HEK293 (cell line): ENCODE results near the gene GTF2A1L.
A peak's percentile ranks its signal among the peaks of the same experiment; 100 is the strongest.

ENCODE experiments used
- CTCF ChIA-PET: fragments of 350-600 bp; formaldehyde crosslinking; extraction: SDS; loops from one replicate; lab custom pipeline; 2021; ENCODE audit warnings: antibody characterized with exemption; lab: Yijun Ruan, JAX
- POLR2A ChIA-PET: fragments of 300-600 bp; formaldehyde crosslinking; extraction: SDS; loops from one replicate; lab custom pipeline; 2020; ENCODE audit warnings: antibody characterized with exemption, inconsistent platforms; lab: Yijun Ruan, JAX
- H3K27ac ChIP-seq: fragments of 200-500 bp; sonication (Bioruptor generic); 2 replicates; pipeline ENCODE4 v1.5.1; 2014; ENCODE audit warnings: low read depth, low read length, control low read depth, inconsistent platforms; ENCODE audit errors: extremely low read depth
- H3K36me3 ChIP-seq, 2 experiments: fragments of 200-500 bp in 1 of 2; sonication (Bioruptor generic) in 1 of 2; 1 replicate in 1 of 2; 2 replicates in 1 of 2; pipeline ENCODE4 v1.5.1; 2014 to 2017; ENCODE audit warnings: inconsistent platforms in 2 of 2, low read length in 2 of 2; ENCODE audit not compliant: control insufficient read depth in 2 of 2, insufficient read depth in 1 of 2
- H3K4me1 ChIP-seq: fragments of 200-500 bp; sonication (Bioruptor generic); 2 replicates; pipeline ENCODE4 v1.5.1; 2014; ENCODE audit warnings: mild to moderate bottlenecking, low read length, inconsistent platforms; ENCODE audit not compliant: control insufficient read depth, insufficient read depth
- H3K4me3 ChIP-seq: 2 replicates; pipeline ENCODE4 v1.5.1; 2011; ENCODE audit warnings: low read depth, mild to moderate bottlenecking, control low read depth, low read length, moderate library complexity
- H3K9me3 ChIP-seq: fragments of 200-500 bp; sonication (Bioruptor generic); 2 replicates; pipeline ENCODE4 v1.5.1; 2014; ENCODE audit warnings: low read depth, low read length, inconsistent platforms; ENCODE audit not compliant: control insufficient read depth, insufficient read depth
- BCL11A ChIP-seq: fragments of 450-650 bp; formaldehyde crosslinking; IDR thresholded peaks from 2 replicates; pipeline ENCODE4 v1.5.1; 2016; ENCODE audit warnings: low read depth, missing biosample characterization, missing genetic modification characterization
- FEZF1 ChIP-seq: fragments of 450-650 bp; formaldehyde crosslinking; IDR thresholded peaks from 2 replicates; pipeline ENCODE4 v1.5.1; 2016; ENCODE audit warnings: missing biosample characterization, missing genetic modification characterization
- HOXD13 ChIP-seq: sonication (generic); formaldehyde crosslinking; IDR thresholded peaks from 2 replicates; pipeline ENCODE4 v1.8.0; 2022; ENCODE audit warnings: missing genetic modification reagents, borderline replicate concordance
- KLF7 ChIP-seq: fragments of 450-650 bp; formaldehyde crosslinking; IDR thresholded peaks from 2 replicates; pipeline ENCODE4 v1.5.1; 2016; ENCODE audit warnings: missing biosample characterization, missing genetic modification characterization, borderline replicate concordance
- PRDM6 ChIP-seq: fragments of 450-650 bp; formaldehyde crosslinking; IDR thresholded peaks from 2 replicates; pipeline ENCODE4 v1.5.1; 2017; ENCODE audit warnings: missing biosample characterization, missing genetic modification characterization
- SP7 ChIP-seq: fragments of 450-650 bp; formaldehyde crosslinking; IDR thresholded peaks from 2 replicates; pipeline ENCODE4 v1.5.1; 2016; ENCODE audit warnings: missing biosample characterization, missing genetic modification characterization
- ZFP69B ChIP-seq: fragments of 450-650 bp; formaldehyde crosslinking; IDR thresholded peaks from 2 replicates; pipeline ENCODE4 v1.5.1; 2016; ENCODE audit warnings: missing biosample characterization, missing genetic modification characterization
- ZNF155 ChIP-seq: fragments of 450-650 bp; formaldehyde crosslinking; IDR thresholded peaks from 2 replicates; pipeline ENCODE4 v1.5.1; 2016; ENCODE audit warnings: missing biosample characterization, missing genetic modification characterization
- ZNF214 ChIP-seq: fragments of 450-650 bp; formaldehyde crosslinking; IDR thresholded peaks from 2 replicates; pipeline ENCODE4 v1.5.1; 2017; ENCODE audit warnings: missing biosample characterization, mild to moderate bottlenecking, missing genetic modification characterization, borderline replicate concordance
- ZNF280D ChIP-seq: fragments of 450-650 bp; formaldehyde crosslinking; IDR thresholded peaks from 2 replicates; pipeline ENCODE4 v1.5.1; 2016; ENCODE audit warnings: missing biosample characterization, missing genetic modification characterization
- ZNF510 ChIP-seq: fragments of 450-650 bp; formaldehyde crosslinking; IDR thresholded peaks from 2 replicates; pipeline ENCODE4 v1.5.1; 2018; ENCODE audit warnings: mild to moderate bottlenecking, missing genetic modification characterization, missing biosample characterization; ENCODE audit not compliant: insufficient replicate concordance
- ZNF544 ChIP-seq: fragments of 450-650 bp; formaldehyde crosslinking; IDR thresholded peaks from 2 replicates; pipeline ENCODE4 v1.5.0; 2017; ENCODE audit warnings: missing biosample characterization, missing genetic modification characterization
- ZNF571 ChIP-seq: fragments of 450-650 bp; formaldehyde crosslinking; IDR thresholded peaks from 2 replicates; pipeline ENCODE4 v1.5.0; 2017; ENCODE audit warnings: missing biosample characterization, missing genetic modification characterization
- ZNF768 ChIP-seq: fragments of 450-650 bp; formaldehyde crosslinking; IDR thresholded peaks from 2 replicates; pipeline ENCODE4 v1.5.1; 2018; ENCODE audit warnings: missing biosample characterization, mild to moderate bottlenecking, missing genetic modification characterization
- ZNF785 ChIP-seq: fragments of 450-650 bp; formaldehyde crosslinking; IDR thresholded peaks from 2 replicates; pipeline ENCODE4 v1.5.1; 2016; ENCODE audit warnings: missing biosample characterization, missing genetic modification characterization
- ZNF837 ChIP-seq: fragments of 450-650 bp; formaldehyde crosslinking; IDR thresholded peaks from 2 replicates; pipeline ENCODE4 v1.5.1; 2016; ENCODE audit warnings: missing biosample characterization, missing genetic modification characterization
- ZSCAN23 ChIP-seq: fragments of 450-650 bp; formaldehyde crosslinking; IDR thresholded peaks from 2 replicates; pipeline ENCODE4 v1.5.1; 2016; ENCODE audit warnings: missing biosample characterization, missing genetic modification characterization
- TF ChIP-seq, protein P1 (sequence below): fragments of 450-650 bp; formaldehyde crosslinking; IDR thresholded peaks from 2 replicates; pipeline ENCODE4; 2016; ENCODE audit warnings: missing biosample characterization, missing genetic modification characterization
- TF ChIP-seq, protein P2 (sequence below): fragments of 450-650 bp; formaldehyde crosslinking; IDR thresholded peaks from 2 replicates; pipeline ENCODE4 v1.5.1; 2017; ENCODE audit warnings: missing biosample characterization, mild to moderate bottlenecking, missing genetic modification characterization, moderate library complexity

GTF2A1L gene

DNA sequence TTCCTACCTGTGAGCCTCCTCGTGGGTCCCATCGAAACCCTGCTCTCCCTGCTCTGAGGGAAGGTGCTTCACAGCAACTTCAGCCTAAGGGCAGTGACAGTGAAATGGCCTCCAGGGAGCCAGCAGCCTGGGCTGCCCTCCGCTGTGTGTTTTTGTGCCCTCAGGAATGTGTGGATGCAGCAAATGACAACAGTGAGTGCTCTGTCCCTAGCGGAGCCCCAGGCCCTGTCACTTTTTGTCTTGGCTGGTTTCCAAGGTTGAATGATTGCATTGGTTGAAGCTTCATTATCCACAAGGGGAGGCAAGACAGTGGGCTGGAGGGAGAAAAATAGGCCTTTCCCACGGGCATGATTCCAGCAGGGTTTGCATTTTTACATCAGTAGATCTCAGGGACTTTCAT, 44.8 kb upstream of the GTF2A1L start (continued):
- TF ChIP-seq PRDM6 (no peak), FEZF1 (tag by site-specific recombination) (0 out of 2 replicates have a peak, but pooled peaks have one; percentile 26)
- TF ChIP-seq, all 188 proteins: peak for 1

DNA sequence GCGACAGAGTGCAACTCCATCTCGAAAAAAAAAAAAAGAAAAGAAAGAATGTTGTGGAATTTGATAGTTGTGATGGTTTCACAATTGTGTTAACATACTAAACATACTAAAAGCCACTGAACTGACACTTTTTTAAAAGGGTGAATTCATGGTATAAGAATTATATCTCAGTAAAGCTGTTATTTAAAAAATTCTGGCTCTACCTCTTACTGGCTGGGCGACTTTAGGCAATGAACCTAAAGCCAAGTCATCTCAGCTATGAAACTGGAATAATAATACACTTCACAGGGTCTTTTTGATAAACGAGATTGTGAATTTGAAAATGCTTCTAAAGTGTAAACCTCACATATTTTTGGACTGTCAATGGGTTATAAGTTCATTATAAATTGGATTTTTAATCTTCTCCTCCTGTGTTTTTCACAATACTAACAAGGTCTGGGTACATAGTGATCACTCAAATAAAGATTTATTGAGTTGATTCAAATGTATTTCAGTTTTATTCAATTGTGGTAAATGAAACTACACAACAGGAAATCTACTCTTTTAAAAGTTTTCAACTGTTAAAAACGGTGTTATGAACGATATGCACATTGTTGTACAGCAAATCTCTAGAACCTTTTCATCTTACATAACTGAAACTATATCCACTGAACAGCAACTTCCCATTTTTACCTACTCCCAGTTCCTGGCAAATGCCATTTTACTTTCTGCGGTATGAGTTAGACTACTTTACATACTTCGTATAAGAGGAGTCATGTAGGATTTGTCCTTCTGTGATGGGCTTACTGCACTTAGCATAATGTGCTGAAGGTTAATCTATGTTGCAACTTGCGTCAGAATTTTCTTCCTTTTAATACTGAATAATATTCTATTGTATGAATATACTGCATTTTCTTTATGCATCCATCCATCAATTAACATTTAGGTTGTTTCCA, 43.0 kb upstream of the GTF2A1L start:
- no peaks in the 10 kb centered on the region for H3K9me3 ChIP-seq
- H3K36me3 ChIP-seq, result no peaks in the 10 kb centered on the region; a peak in 1 of 3 replicates
- H3K27ac ChIP-seq, result no peak overlapping the region
- CTCF ChIA-PET, result no interaction called here
- no peak for TF ChIP-seq BCL11A
- TF ChIP-seq ZNF155 (tag by site-specific recombination), result no peak
- TF ChIP-seq ZNF510 (tag by site-specific recombination), result no peak
- no peak for TF ChIP-seq ZNF785 (tag by site-specific recombination)
- TF ChIP-seq, all 188 proteins: peak for 0
- POLR2A ChIA-PET, result no interaction called here
- H3K4me1 ChIP-seq, result no peaks in the 10 kb centered on the region
- no peak overlapping the region for H3K4me3 ChIP-seq

GRCh38 chr2:48578313-48578712, 39.3 kb upstream of the GTF2A1L start:
- Histone ChIP-seq H3K36me3 (peaks cover 0 to 7% of the 10 kb centered on the region in 2 experiments; a peak in 2 of 3 replicates), H3K27ac (no peak overlapping the region), H3K4me1 (no peaks in the 10 kb centered on the region), H3K9me3 (no peaks in the 10 kb centered on the region), H3K4me3 (no peak overlapping the region)
- POLR2A ChIA-PET, result interaction anchor here (1.1 kb wide), 1 partner anchor 87 kb away, joined by 3 read pairs; no protein-coding TSS in a partner anchor
- CTCF ChIA-PET, result no interaction called here
- TF ChIP-seq HOXD13 (CRISPR knock-in tag) (no peak), SP7 (tag by site-specific recombination) (no peak), ZNF214 (no peak), ZFP69B (no peak), ZNF280D (no peak), ZNF837 (no peak), ZSCAN23 (tag by site-specific recombination) (no peak), ZNF544 (tag by site-specific recombination) (no peak), ZNF768 (tag by site-specific recombination) (no peak), KLF7 (tag by site-specific recombination) (no peak), ZNF571 (tag by site-specific recombination) (no peak)
- TF ChIP-seq, protein P1, sequence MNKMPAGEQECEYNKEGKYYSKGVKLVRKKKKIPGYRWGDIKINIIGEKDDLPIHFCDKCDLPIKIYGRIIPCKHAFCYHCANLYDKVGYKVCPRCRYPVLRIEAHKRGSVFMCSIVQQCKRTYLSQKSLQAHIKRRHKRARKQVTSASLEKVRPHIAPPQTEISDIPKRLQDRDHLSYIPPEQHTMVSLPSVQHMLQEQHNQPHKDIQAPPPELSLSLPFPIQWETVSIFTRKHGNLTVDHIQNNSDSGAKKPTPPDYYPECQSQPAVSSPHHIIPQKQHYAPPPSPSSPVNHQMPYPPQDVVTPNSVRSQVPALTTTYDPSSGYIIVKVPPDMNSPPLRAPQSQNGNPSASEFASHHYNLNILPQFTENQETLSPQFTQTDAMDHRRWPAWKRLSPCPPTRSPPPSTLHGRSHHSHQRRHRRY (tag by site-specific recombination), result no peak
- TF ChIP-seq, protein P2, sequence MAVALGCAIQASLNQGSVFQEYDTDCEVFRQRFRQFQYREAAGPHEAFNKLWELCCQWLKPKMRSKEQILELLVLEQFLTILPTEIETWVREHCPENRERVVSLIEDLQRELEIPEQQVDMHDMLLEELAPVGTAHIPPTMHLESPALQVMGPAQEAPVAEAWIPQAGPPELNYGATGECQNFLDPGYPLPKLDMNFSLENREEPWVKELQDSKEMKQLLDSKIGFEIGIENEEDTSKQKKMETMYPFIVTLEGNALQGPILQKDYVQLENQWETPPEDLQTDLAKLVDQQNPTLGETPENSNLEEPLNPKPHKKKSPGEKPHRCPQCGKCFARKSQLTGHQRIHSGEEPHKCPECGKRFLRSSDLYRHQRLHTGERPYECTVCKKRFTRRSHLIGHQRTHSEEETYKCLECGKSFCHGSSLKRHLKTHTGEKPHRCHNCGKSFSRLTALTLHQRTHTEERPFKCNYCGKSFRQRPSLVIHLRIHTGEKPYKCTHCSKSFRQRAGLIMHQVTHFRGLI (tag by site-specific recombination), result no peak
